C4-2B (cell line): Measurements from ENCODE around the gene KCP.

Experiments used
- ZFX ChIP-seq: fragments of 450-650 bp; IDR thresholded peaks from 2 replicates; pipeline ENCODE4 v1.6.1; 2017
- TF ChIP-seq, protein P1 (sequence below): fragments of 450-650 bp; conservative IDR thresholded peaks from 2 replicates; pipeline ENCODE4 v1.5.1; 2017; ENCODE audit warnings: mild to moderate bottlenecking

- TF ChIP-seq, protein P1, sequence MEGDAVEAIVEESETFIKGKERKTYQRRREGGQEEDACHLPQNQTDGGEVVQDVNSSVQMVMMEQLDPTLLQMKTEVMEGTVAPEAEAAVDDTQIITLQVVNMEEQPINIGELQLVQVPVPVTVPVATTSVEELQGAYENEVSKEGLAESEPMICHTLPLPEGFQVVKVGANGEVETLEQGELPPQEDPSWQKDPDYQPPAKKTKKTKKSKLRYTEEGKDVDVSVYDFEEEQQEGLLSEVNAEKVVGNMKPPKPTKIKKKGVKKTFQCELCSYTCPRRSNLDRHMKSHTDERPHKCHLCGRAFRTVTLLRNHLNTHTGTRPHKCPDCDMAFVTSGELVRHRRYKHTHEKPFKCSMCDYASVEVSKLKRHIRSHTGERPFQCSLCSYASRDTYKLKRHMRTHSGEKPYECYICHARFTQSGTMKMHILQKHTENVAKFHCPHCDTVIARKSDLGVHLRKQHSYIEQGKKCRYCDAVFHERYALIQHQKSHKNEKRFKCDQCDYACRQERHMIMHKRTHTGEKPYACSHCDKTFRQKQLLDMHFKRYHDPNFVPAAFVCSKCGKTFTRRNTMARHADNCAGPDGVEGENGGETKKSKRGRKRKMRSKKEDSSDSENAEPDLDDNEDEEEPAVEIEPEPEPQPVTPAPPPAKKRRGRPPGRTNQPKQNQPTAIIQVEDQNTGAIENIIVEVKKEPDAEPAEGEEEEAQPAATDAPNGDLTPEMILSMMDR = no peak
- no peak for TF ChIP-seq ZFX
These were observed 8.7 kb upstream of the KCP start for GRCh38 chr7:128919241-128919640.
